GM10266 (cell line): Measurements from ENCODE around the gene IER3IP1.
"Not testable (repeated sequence)": the region's sequence is repeated elsewhere in the genome, so short reads cannot be mapped to it uniquely, and the experiment has no call there.

Experiments used
- DNase-seq: peaks from one replicate; pipeline ENCODE4 v3.0.0; 2012; ENCODE audit errors: extremely low spot score
- CTCF ChIP-seq: IDR thresholded peaks from 2 replicates; pipeline ENCODE4 v1.5.1; 2012; ENCODE audit warnings: mild to moderate bottlenecking, low read depth; ENCODE audit not compliant: control insufficient read depth, insufficient read depth; ENCODE audit errors: missing control alignments

IER3IP1 gene

DNA sequence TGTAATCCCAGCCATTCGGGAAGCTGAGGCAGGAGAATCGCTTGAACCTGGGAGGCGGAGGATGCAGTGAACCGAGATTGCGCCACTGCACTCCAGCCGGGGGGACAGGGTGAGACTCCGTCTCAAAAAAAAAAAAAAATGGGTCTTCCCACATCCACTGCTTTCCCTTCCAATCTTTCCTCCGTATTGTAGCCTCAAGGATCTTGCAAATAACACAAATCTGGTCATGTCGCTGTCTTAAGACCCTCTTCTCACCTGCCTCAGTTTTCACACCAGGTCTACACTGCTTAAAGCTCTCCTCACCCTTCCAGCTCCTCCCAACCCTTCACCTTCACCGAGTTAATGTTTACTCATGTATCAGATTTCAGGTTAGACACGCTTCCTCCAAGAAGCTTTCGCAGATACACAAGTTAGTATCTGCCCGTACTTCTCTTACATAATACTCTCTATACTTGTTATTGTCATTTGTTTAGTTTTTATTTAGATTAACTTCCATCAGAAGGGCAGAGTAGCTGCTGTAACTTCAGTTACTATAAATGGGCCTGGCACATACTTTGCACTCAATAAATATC is 1.5 kb downstream of the IER3IP1 start:
- TF ChIP-seq CTCF, result no peak
- DNase-seq, result no peak

DNA sequence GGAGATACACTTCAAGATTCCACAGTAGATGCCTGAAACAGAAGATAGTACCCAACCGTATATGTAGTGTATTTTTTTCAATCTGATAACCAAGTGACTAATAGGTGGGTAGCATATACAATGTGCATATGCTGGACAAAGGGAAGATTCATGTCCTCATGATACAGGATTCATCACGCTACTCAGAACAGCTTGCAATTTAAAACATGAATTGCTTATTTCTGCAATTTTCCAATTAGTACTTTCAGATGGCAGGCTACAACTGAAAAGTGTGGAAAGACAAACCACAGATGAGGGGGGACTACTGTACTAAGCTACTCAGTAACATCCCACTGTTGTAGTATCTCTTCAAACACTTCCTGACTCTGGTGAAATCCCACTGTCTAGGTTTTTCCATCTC is 3.7 kb downstream of the IER3IP1 start:
- no peak for DNase-seq
- no peak for TF ChIP-seq CTCF

- no peak for TF ChIP-seq CTCF
- DNase-seq, result no peak
These were observed 7.3 kb downstream of the IER3IP1 start for GRCh38 chr18:47168913-47169312.

GRCh38 chr18:47168509-47168908 is 7.7 kb downstream of the IER3IP1 start:
- no peak for DNase-seq
- no peak for TF ChIP-seq CTCF

DNA sequence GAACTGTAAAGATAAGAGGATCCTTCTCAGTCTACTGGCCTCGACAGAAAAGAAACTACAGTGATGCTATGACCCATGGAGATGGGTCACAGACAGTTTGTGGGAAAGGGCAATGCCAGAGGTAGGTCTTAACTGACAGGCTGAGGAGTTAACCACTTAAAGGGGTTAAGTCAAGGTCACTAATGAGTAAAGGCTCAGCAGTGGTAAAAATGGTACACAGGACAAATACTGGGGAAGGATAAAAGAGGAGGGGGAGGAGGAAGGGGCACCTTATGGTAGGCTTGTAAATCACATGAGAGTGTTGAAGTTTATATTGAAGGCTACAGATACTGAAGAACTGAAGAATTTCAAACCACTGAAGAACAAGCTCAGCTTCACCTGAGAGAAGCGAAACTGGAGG is 9.9 kb downstream of the IER3IP1 start:
- TF ChIP-seq CTCF, result no peak
- DNase-seq, result no peak

DNA sequence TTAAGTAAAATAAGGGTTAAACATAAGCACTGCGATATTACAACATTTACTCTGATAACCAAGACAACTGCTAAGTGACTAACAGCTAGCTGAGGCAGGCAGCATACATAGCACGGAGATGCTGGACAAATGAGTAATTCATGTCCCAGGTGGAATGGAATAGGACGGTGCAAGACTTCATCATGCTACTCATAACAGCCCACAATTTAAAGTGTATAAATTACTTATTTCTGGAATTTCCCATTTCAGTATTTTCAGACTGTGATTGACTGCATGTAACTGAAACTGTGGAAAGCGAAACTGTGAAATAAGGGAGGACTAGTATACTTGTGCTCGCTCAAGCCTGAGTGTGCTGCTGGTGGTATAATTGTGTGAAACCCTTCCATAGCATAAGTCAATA is 12.9 kb downstream of the IER3IP1 start:
- DNase-seq, result no peak
- TF ChIP-seq CTCF, result no peak

DNA sequence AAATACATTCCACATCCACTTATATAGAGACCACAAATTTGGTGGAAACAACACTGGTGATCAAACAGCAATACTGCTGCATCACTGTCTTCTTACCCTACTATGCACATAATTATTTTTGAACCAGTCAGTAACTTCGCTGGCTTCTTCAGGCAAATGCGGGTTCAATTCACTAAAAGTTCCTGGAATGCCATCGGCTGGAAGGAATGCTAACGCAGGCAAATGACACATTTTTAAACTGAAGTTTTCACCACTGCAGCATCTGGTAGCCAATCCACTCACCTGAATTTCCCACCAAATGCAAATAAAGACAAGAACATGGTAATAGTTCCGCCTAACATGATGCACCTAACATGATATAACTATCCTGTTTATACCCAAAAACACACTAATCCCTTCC is 15.9 kb downstream of the IER3IP1 start:
- DNase-seq, result no peak
- TF ChIP-seq CTCF, result no peak

DNA sequence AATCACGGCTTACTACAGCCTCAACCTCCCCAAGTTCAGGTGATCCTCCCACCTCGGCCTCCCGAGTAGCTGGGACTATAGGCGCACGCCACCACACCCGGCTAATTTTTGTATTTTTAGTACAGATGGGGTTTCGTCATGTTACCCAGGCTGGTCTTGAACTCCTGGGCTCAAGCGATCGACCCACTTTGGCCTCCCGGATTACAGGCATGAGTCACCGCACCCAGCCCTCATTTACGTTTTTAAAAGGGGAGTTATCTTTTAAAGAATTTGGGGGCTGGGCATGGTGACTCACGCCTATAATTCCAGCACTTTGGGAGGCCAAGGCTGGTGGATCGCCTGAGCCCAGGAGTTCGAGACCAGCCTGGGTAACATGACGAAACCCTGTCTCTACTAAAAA is 17.8 kb downstream of the IER3IP1 start:
- not testable (repeated sequence) for DNase-seq
